Esophagus muscularis mucosa (tissue), 4 donors: ENCODE data around the gene NAP1L5.

Experiments used
- EP300 ChIP-seq: sonication (generic); formaldehyde crosslinking; IDR thresholded peaks from one replicate; pipeline ENCODE4 v1.6.1; 2017; ENCODE audit warnings: antibody characterized with exemption
- POLR2A ChIP-seq: fragments of 450-650 bp; IDR thresholded peaks from one replicate; pipeline ENCODE4 v1.6.1; 2017; ENCODE audit warnings: antibody characterized with exemption, moderate library complexity, mild to moderate bottlenecking, low read depth
- POLR2AphosphoS5 ChIP-seq, 2 donors: sonication (generic); formaldehyde crosslinking; IDR thresholded peaks; one replicate each; pipeline ENCODE4 v1.6.1; 2017; ENCODE audit warnings: antibody characterized with exemption in 2 of 2
- TF ChIP-seq, protein P1 (sequence below), 3 experiments: fragments of 200-600 bp in 2 of 3; fragments of 450-650 bp in 1 of 3; sonication (generic) in 2 of 3; IDR thresholded peaks; one replicate each; pipeline ENCODE4 v1.5.1; 2017 to 2019; ENCODE audit warnings: antibody characterized with exemption in 3 of 3, mild to moderate bottlenecking in 2 of 3, moderate library complexity in 1 of 3

DNA sequence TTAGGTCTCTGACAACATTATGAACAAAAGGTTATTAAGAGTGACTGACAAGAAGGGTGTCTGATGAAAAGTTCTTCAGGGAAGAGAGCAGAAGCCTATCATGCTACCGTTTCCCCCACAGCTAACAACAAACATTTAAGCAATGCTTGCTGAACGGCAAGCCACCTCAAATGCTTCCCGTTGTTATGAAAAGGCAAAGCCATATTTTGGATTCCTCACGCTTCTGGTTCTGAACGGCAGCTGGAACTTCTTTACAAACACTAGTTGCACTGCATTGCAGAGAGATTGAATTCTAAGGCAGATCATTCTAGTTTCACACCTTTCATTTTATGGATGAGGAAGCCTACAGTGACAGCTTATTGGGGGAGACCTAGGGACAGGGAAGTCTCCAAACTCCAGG lies 48.6 kb upstream of the NAP1L5 start:
- TF ChIP-seq, protein P1, sequence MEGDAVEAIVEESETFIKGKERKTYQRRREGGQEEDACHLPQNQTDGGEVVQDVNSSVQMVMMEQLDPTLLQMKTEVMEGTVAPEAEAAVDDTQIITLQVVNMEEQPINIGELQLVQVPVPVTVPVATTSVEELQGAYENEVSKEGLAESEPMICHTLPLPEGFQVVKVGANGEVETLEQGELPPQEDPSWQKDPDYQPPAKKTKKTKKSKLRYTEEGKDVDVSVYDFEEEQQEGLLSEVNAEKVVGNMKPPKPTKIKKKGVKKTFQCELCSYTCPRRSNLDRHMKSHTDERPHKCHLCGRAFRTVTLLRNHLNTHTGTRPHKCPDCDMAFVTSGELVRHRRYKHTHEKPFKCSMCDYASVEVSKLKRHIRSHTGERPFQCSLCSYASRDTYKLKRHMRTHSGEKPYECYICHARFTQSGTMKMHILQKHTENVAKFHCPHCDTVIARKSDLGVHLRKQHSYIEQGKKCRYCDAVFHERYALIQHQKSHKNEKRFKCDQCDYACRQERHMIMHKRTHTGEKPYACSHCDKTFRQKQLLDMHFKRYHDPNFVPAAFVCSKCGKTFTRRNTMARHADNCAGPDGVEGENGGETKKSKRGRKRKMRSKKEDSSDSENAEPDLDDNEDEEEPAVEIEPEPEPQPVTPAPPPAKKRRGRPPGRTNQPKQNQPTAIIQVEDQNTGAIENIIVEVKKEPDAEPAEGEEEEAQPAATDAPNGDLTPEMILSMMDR (IDR thresholded peaks at IDR 0.05), result no peak
- TF ChIP-seq POLR2A, result no peak
- TF ChIP-seq POLR2AphosphoS5 (IDR thresholded peaks at IDR 0.05), result no peak
- TF ChIP-seq EP300, result no peak
